K562 (cell line): ENCODE results near the gene PTH2. TPM values are rescaled to one million over a fixed set of nuclear protein-coding genes. Genes with fewer than 3 reads are reported as not detected.

Experiments
- ARID1B ChIP-seq: fragments of 450-650 bp; IDR thresholded peaks from 2 replicates; pipeline ENCODE4 v1.6.1; 2016; ENCODE audit warnings: antibody characterized with exemption, mild to moderate bottlenecking, inconsistent platforms
- CBX3 ChIP-seq, 2 experiments: IDR thresholded peaks; 1 replicate in 1 of 2; 2 replicates in 1 of 2; pipeline ENCODE4 v1.6.1; 2012; ENCODE audit warnings: inconsistent platforms in 2 of 2, low read length in 2 of 2, borderline replicate concordance in 1 of 2, control low read depth in 1 of 2
- CTBP1 ChIP-seq: fragments of 450-650 bp; IDR thresholded peaks from 2 replicates; pipeline ENCODE4 v1.6.1; 2016; ENCODE audit warnings: borderline replicate concordance
- E2F8 ChIP-seq: fragments of 450-650 bp; IDR thresholded peaks from 2 replicates; pipeline ENCODE4 v1.7.1; 2018; ENCODE audit warnings: mild to moderate bottlenecking, low read depth; ENCODE audit not compliant: partially characterized antibody
- IRF9 ChIP-seq: fragments of 450-650 bp; IDR thresholded peaks from 2 replicates; pipeline ENCODE4 v1.6.1; 2016; ENCODE audit warnings: missing biosample characterization, missing genetic modification characterization
- JUND ChIP-seq, 2 experiments: IDR thresholded peaks; 2 replicates in 1 of 2; 3 replicates in 1 of 2; pipeline ENCODE4 v1.6.1; 2011; ENCODE audit warnings: borderline replicate concordance in 2 of 2, low read depth in 2 of 2, low read length in 2 of 2, improper control_type of control experiment in 1 of 2, missing biosample characterization in 1 of 2, missing genetic modification characterization in 1 of 2, missing genetic modification reagents in 1 of 2
- KLF13 ChIP-seq: fragments of 450-650 bp; IDR thresholded peaks from 2 replicates; pipeline ENCODE4 v1.6.1; 2016; ENCODE audit warnings: missing genetic modification characterization, low read depth, mild to moderate bottlenecking, missing compliant biosample characterization, moderate library complexity, borderline replicate concordance
- LARP7 ChIP-seq: fragments of 450-650 bp; IDR thresholded peaks from 2 replicates; pipeline ENCODE4 v1.6.1; 2016
- NR2C2 ChIP-seq, 2 experiments: fragments of 200-800 bp in 1 of 2; sonication (Bioruptor generic) in 1 of 2; sonication (generic) in 1 of 2; formaldehyde crosslinking in 1 of 2; IDR thresholded peaks; 2 replicates each; pipeline versions ENCODE4 v1.6.1 to v1.8.0; 2016 to 2022; ENCODE audit warnings: mild to moderate bottlenecking in 1 of 2, missing compliant biosample characterization in 1 of 2, missing genetic modification characterization in 1 of 2, missing genetic modification reagents in 1 of 2
- SAFB ChIP-seq: fragments of 200-400 bp; formaldehyde crosslinking; IDR thresholded peaks from 2 replicates; pipeline ENCODE4 v1.6.1; 2017; ENCODE audit warnings: low read depth, low read length, borderline replicate concordance
- SMARCA5 ChIP-seq: fragments of 450-650 bp; IDR thresholded peaks from 2 replicates; pipeline ENCODE4 v1.6.1; 2016
- SREBF2 ChIP-seq: sonication (generic); formaldehyde crosslinking; IDR thresholded peaks from 2 replicates; pipeline ENCODE4 v1.4.0; 2020; ENCODE audit warnings: mild to moderate bottlenecking, missing genetic modification reagents
- SUPT5H ChIP-seq: fragments of 450-650 bp; IDR thresholded peaks from 2 replicates; pipeline ENCODE4 v1.6.1; 2016
- ZBED1 ChIP-seq: IDR thresholded peaks from 2 replicates; pipeline ENCODE4 v1.6.1; 2014
- ZBTB11 ChIP-seq, 3 experiments: fragments of 200-800 bp in 1 of 3; fragments of 250-450 bp in 1 of 3; fragments of 450-650 bp in 1 of 3; sonication (Bioruptor Pico) in 1 of 3; sonication (Bioruptor generic) in 1 of 3; formaldehyde crosslinking in 1 of 3; IDR thresholded peaks; 2 replicates each; pipeline versions ENCODE4 v1.6.1 to v1.8.0; 2016 to 2022; ENCODE audit warnings: mild to moderate bottlenecking in 2 of 3, missing genetic modification characterization in 2 of 3, missing compliant biosample characterization in 1 of 3, moderate library complexity in 1 of 3
- ZNF174 ChIP-seq: fragments of 250-450 bp; sonication (Bioruptor Pico); IDR thresholded peaks from 2 replicates; pipeline ENCODE4 v1.4.0; 2020; ENCODE audit warnings: mild to moderate bottlenecking
- polyA plus RNA-seq, 8 experiments: library from polyadenylated mRNA; depleted of rRNA in 4 of 8; stranded (reverse) in 5 of 8; unstranded in 3 of 8; fragments of >200 nt; fragmentation: Nextera tagmentation in 2 of 8; fragmentation: Illumina TruSeq in 1 of 8; extraction: Ambion mirVana in 2 of 8; extraction: Trizol in 1 of 8; gene quantifications; 2 replicates each; pipeline versions ENCODE4 v1.2.1 to v1.2.3, GENCODE V29; 2011 to 2014; ENCODE audit warnings: inconsistent platforms in 1 of 8, missing spikeins in 1 of 8
- total RNA-seq, 7 experiments: library from RNA; depleted of rRNA in 6 of 7; stranded (reverse); fragments of >200 nt in 6 of 7; fragmentation: Illumina TruSeq in 2 of 7; extraction: Trizol in 2 of 7; gene quantifications; 2 replicates each; pipeline versions ENCODE4 v1.2.1 to v1.2.3, GENCODE V29; 2011 to 2021; ENCODE audit warnings: low replicate concordance in 1 of 7
- TF ChIP-seq, protein P1 (sequence below), 3 experiments: IDR thresholded peaks in 2 of 3; conservative IDR thresholded peaks in 1 of 3; 2 replicates each; pipeline ENCODE4 v1.5.1; 2011 to 2012; ENCODE audit warnings: low read length in 3 of 3, mild to moderate bottlenecking in 3 of 3, control low read depth in 2 of 3, improper control_type of control experiment in 1 of 3, inconsistent platforms in 1 of 3, low read depth in 1 of 3, mixed read lengths in 1 of 3, moderate library complexity in 1 of 3; ENCODE audit not compliant: insufficient read depth in 2 of 3

PTH2 gene
- total and polyA plus RNA-seq, 9 of the 15 experiments (the other 6 are each of a cell fraction or from before 2014, with no cell fraction given) = 1.3 TPM; not detected in 8

- TF ChIP-seq CBX3 (IDR thresholded peaks at IDR 0.05; ENCODE audit: borderline replicate concordance in 1 of 2, low read length in 2 of 2) = peak in 1 of 2 experiments; percentile 81; a peak in 1 of 3 replicates
- TF ChIP-seq E2F8 = peak; percentile 28
- TF ChIP-seq SREBF2 = no peak
- TF ChIP-seq ARID1B = 0 out of 2 replicates have a peak, but pooled peaks have one; percentile 27
- TF ChIP-seq IRF9 (tag) = no peak
- TF ChIP-seq KLF13 = peak; percentile 79; the same call in 1 of the 2 replicates
- peak; percentile 9; the same call in 1 of the 2 replicates for TF ChIP-seq JUND (IDR thresholded peaks at IDR 0.05; ENCODE audit: borderline replicate concordance, low read depth, low read length)
- TF ChIP-seq JUND (tag; IDR thresholded peaks at IDR 0.05; ENCODE audit: borderline replicate concordance, low read depth, low read length) = no peak
- peak; percentile 58; the same call in 1 of the 2 replicates for TF ChIP-seq SMARCA5
- peak; percentile 71; the same call in 1 of the 2 replicates for TF ChIP-seq NR2C2 (CRISPR knock-in tag; IDR thresholded peaks at IDR 0.05)
- no peak for TF ChIP-seq NR2C2 (tag; IDR thresholded peaks at IDR 0.05)
- TF ChIP-seq ZBTB11 (CRISPR knock-in tag; IDR thresholded peaks at IDR 0.05) = peak in 1 of 3 experiments; percentile 66; a peak in 2 of 6 replicates
- TF ChIP-seq SAFB = peak; percentile 48; the same call in 1 of the 2 replicates
- TF ChIP-seq ZNF174 = no peak
- peak; percentile 61; the same call in 1 of the 2 replicates for TF ChIP-seq SUPT5H
- TF ChIP-seq, protein P1, sequence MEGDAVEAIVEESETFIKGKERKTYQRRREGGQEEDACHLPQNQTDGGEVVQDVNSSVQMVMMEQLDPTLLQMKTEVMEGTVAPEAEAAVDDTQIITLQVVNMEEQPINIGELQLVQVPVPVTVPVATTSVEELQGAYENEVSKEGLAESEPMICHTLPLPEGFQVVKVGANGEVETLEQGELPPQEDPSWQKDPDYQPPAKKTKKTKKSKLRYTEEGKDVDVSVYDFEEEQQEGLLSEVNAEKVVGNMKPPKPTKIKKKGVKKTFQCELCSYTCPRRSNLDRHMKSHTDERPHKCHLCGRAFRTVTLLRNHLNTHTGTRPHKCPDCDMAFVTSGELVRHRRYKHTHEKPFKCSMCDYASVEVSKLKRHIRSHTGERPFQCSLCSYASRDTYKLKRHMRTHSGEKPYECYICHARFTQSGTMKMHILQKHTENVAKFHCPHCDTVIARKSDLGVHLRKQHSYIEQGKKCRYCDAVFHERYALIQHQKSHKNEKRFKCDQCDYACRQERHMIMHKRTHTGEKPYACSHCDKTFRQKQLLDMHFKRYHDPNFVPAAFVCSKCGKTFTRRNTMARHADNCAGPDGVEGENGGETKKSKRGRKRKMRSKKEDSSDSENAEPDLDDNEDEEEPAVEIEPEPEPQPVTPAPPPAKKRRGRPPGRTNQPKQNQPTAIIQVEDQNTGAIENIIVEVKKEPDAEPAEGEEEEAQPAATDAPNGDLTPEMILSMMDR (IDR thresholded peaks at IDR 0.05 in 2 of 3, conservative IDR thresholded peaks at IDR 0.05 in 1 of 3; ENCODE audit: insufficient read depth in 2 of 3, low read depth in 1 of 3, low read length in 3 of 3) = peak; percentile 79 to 90 (median 83)
- TF ChIP-seq ZBED1 = 0 out of 2 replicates have a peak, but pooled peaks have one; percentile 34
- peak; percentile 100 for TF ChIP-seq CTBP1
- TF ChIP-seq LARP7 = 0 out of 2 replicates have a peak, but pooled peaks have one; percentile 75
These were observed 702 bp downstream of the PTH2 start (continued) for GRCh38 chr19:49422407-49423070.
